Activated naive CD4-positive, alpha-beta T cell treated with anti-CD3 and anti-CD28 coated beads, Interleukin-2, amount 10 ng/mL, durations not matched to agents 7 days and 5 days (primary cell): ENCODE measurements around the gene NUDT16L1.

ENCODE experiments used
- CTCF ChIA-PET: fragments of 350-600 bp; sonication (Branson Sonifier 250); formaldehyde crosslinking; loops from one replicate; lab custom pipeline; 2021; ENCODE audit warnings: antibody characterized with exemption; lab: Charles Lee
- DNase-seq: peaks from one replicate; pipeline ENCODE4 v3.0.0-alpha.2; 2020
- H3K27ac Mint-ChIP-seq: one replicate; pipeline ENCODE4 v1.8.0; 2021; ENCODE audit warnings: mild to moderate bottlenecking, moderate library complexity, mixed read lengths
- H3K27me3 Mint-ChIP-seq: one replicate; pipeline ENCODE4 v1.8.0; 2021; ENCODE audit warnings: mild to moderate bottlenecking, mixed read lengths
- H3K36me3 Mint-ChIP-seq: one replicate; pipeline ENCODE4 v1.8.0; 2021; ENCODE audit warnings: mixed read lengths
- H3K4me1 Mint-ChIP-seq: one replicate; pipeline ENCODE4 v1.8.0; 2021; ENCODE audit warnings: mixed read lengths
- H3K4me3 Mint-ChIP-seq: one replicate; pipeline ENCODE4 v1.8.0; 2021; ENCODE audit warnings: mild to moderate bottlenecking, moderate library complexity, mixed read lengths
- H3K9me3 Mint-ChIP-seq: one replicate; pipeline ENCODE4 v1.8.0; 2021; ENCODE audit warnings: mixed read lengths

NUDT16L1 gene

GRCh38 chr16:4656695-4657686 lies 36.4 kb upstream of the NUDT16L1 start:
- H3K27me3 Mint-ChIP-seq = no peaks in the 10 kb centered on the region
- H3K9me3 Mint-ChIP-seq = no peaks in the 10 kb centered on the region
- peaks cover 35% of the 10 kb centered on the region for H3K4me1 Mint-ChIP-seq
- H3K27ac Mint-ChIP-seq = no peak overlapping the region
- CTCF ChIA-PET = no interaction called here
- DNase-seq = no peak
- H3K36me3 Mint-ChIP-seq = peaks cover 24% of the 10 kb centered on the region
- no peak overlapping the region for H3K4me3 Mint-ChIP-seq

- H3K27ac Mint-ChIP-seq = peak overlapping the region; percentile 85
- no peaks in the 10 kb centered on the region for H3K27me3 Mint-ChIP-seq
- no peak for DNase-seq
- H3K4me1 Mint-ChIP-seq = peaks cover 60% of the 10 kb centered on the region
- H3K9me3 Mint-ChIP-seq = no peaks in the 10 kb centered on the region
- CTCF ChIA-PET = interaction anchor here (0.7 to 3.0 kb wide), 6 partner anchors 9 to 35 kb away, joined by 3 to 15 read pairs (median 4); partner anchors contain the start of gene MGRN1
- no peak overlapping the region for H3K4me3 Mint-ChIP-seq
- peaks cover 28% of the 10 kb centered on the region for H3K36me3 Mint-ChIP-seq
These were observed 33.7 kb upstream of the NUDT16L1 start for GRCh38 chr16:4659363-4660353.

GRCh38 chr16:4660454-4661007 lies 32.8 kb upstream of the NUDT16L1 start:
- Mint-ChIP-seq H3K27me3 (no peaks in the 10 kb centered on the region), H3K27ac (peak overlapping the region; percentile 85), H3K4me3 (no peak overlapping the region), H3K9me3 (no peaks in the 10 kb centered on the region), H3K4me1 (peaks cover 69% of the 10 kb centered on the region), H3K36me3 (peaks cover 26% of the 10 kb centered on the region)
- CTCF ChIA-PET = interaction anchor here (1.0 to 3.0 kb wide), 5 partner anchors 9 to 36 kb away, joined by 3 to 15 read pairs (median 4); partner anchors contain the start of gene MGRN1
- DNase-seq = peak; percentile 82

- no peak overlapping the region for H3K4me3 Mint-ChIP-seq
- H3K4me1 Mint-ChIP-seq = peaks cover 78% of the 10 kb centered on the region
- H3K27me3 Mint-ChIP-seq = no peaks in the 10 kb centered on the region
- CTCF ChIA-PET = no interaction called here
- peak overlapping the region; percentile 38 for H3K27ac Mint-ChIP-seq
- no peaks in the 10 kb centered on the region for H3K9me3 Mint-ChIP-seq
- peaks cover 22% of the 10 kb centered on the region for H3K36me3 Mint-ChIP-seq
- no peak for DNase-seq
These were observed 31.7 kb upstream of the NUDT16L1 start for GRCh38 chr16:4661661-4662060.

GRCh38 chr16:4663465-4663776 lies 29.9 kb upstream of the NUDT16L1 start:
- peak overlapping the region; percentile 27 for H3K4me3 Mint-ChIP-seq
- CTCF ChIA-PET = no interaction called here
- H3K4me1 Mint-ChIP-seq = peaks cover 81% of the 10 kb centered on the region
- H3K9me3 Mint-ChIP-seq = no peaks in the 10 kb centered on the region
- H3K27ac Mint-ChIP-seq = peak overlapping the region; percentile 95
- H3K27me3 Mint-ChIP-seq = no peaks in the 10 kb centered on the region
- no peak for DNase-seq
- peaks cover 24% of the 10 kb centered on the region for H3K36me3 Mint-ChIP-seq

- H3K36me3 Mint-ChIP-seq = peaks cover 20% of the 10 kb centered on the region
- H3K9me3 Mint-ChIP-seq = no peaks in the 10 kb centered on the region
- H3K4me3 Mint-ChIP-seq = peak overlapping the region; percentile 59
- peaks cover 76% of the 10 kb centered on the region for H3K4me1 Mint-ChIP-seq
- CTCF ChIA-PET = interaction anchor here (0.9 to 1.5 kb wide), 2 partner anchors 12 to 14 kb away, joined by 3 to 9 read pairs; no protein-coding TSS in a partner anchor
- no peak for DNase-seq
- peak overlapping the region; percentile 95 for H3K27ac Mint-ChIP-seq
- H3K27me3 Mint-ChIP-seq = no peaks in the 10 kb centered on the region
These were observed 29.4 kb upstream of the NUDT16L1 start for GRCh38 chr16:4663777-4664465.

GRCh38 chr16:4664538-4665418 lies 28.6 kb upstream of the NUDT16L1 start:
- Mint-ChIP-seq H3K36me3 (peaks cover 23% of the 10 kb centered on the region), H3K27ac (peak overlapping the region; percentile 95), H3K4me1 (peaks cover 68% of the 10 kb centered on the region), H3K4me3 (peak overlapping the region; percentile 59), H3K27me3 (no peaks in the 10 kb centered on the region), H3K9me3 (no peaks in the 10 kb centered on the region)
- CTCF ChIA-PET = interaction anchor here (0.9 to 1.5 kb wide), 2 partner anchors 12 to 14 kb away, joined by 3 to 9 read pairs; no protein-coding TSS in a partner anchor
- DNase-seq = peak; percentile 85

- peaks cover 23% of the 10 kb centered on the region for H3K36me3 Mint-ChIP-seq
- no peak for DNase-seq
- H3K27me3 Mint-ChIP-seq = no peaks in the 10 kb centered on the region
- CTCF ChIA-PET = interaction anchor here (0.6 kb wide), 1 partner anchor 29 kb away, joined by 3 read pairs; no protein-coding TSS in a partner anchor
- H3K27ac Mint-ChIP-seq = no peak overlapping the region
- H3K4me1 Mint-ChIP-seq = peaks cover 49% of the 10 kb centered on the region
- H3K9me3 Mint-ChIP-seq = no peaks in the 10 kb centered on the region
- no peak overlapping the region for H3K4me3 Mint-ChIP-seq
These were observed 26.7 kb upstream of the NUDT16L1 start for GRCh38 chr16:4666537-4667202.

GRCh38 chr16:4667203-4667963 lies 26.0 kb upstream of the NUDT16L1 start:
- CTCF ChIA-PET = interaction anchor here (0.6 kb wide), 1 partner anchor 29 kb away, joined by 3 read pairs; no protein-coding TSS in a partner anchor
- no peaks in the 10 kb centered on the region for H3K9me3 Mint-ChIP-seq
- DNase-seq = no peak
- peaks cover 42% of the 10 kb centered on the region for H3K4me1 Mint-ChIP-seq
- peak overlapping the region; percentile 65 for H3K27ac Mint-ChIP-seq
- H3K27me3 Mint-ChIP-seq = no peaks in the 10 kb centered on the region
- H3K4me3 Mint-ChIP-seq = no peak overlapping the region
- peaks cover 25% of the 10 kb centered on the region for H3K36me3 Mint-ChIP-seq

- no peak overlapping the region for H3K4me3 Mint-ChIP-seq
- H3K36me3 Mint-ChIP-seq = peaks cover 24% of the 10 kb centered on the region
- peaks cover 33% of the 10 kb centered on the region for H3K4me1 Mint-ChIP-seq
- CTCF ChIA-PET = no interaction called here
- no peaks in the 10 kb centered on the region for H3K9me3 Mint-ChIP-seq
- no peak for DNase-seq
- H3K27ac Mint-ChIP-seq = no peak overlapping the region
- no peaks in the 10 kb centered on the region for H3K27me3 Mint-ChIP-seq
These were observed 24.9 kb upstream of the NUDT16L1 start for GRCh38 chr16:4668313-4668960.

GRCh38 chr16:4673387-4674046 lies 19.8 kb upstream of the NUDT16L1 start:
- Mint-ChIP-seq H3K4me1 (peaks cover 36% of the 10 kb centered on the region), H3K9me3 (no peaks in the 10 kb centered on the region), H3K27me3 (no peaks in the 10 kb centered on the region), H3K27ac (peak overlapping the region; percentile 67), H3K4me3 (no peak overlapping the region), H3K36me3 (peaks cover 28% of the 10 kb centered on the region)
- CTCF ChIA-PET = no interaction called here
- DNase-seq = no peak
